GM18507 (cell line): ENCODE results near the gene PNLIPRP1.

Experiments used
- DNase-seq: peaks from one replicate; pipeline ENCODE4 v3.0.0; 2011; ENCODE audit warnings: low read depth; ENCODE audit not compliant: insufficient read length; ENCODE audit errors: extremely low spot score
- FAIRE-seq: peaks from 2 replicates; lab custom pipeline; 2011; peaks lifted over from hg19 to GRCh38; lab: Jason Lieb, UNC

PNLIPRP1 gene

GRCh38 chr10:116590590-116591444, at the start of gene PNLIPRP1:
Gene PNLIPRP1, plus strand, starts transcription at chr10:116590959. Its CDS starts 171 bp downstream, at chr10:116591130.
- DNase-seq (no peak), FAIRE-seq (no peak)

- FAIRE-seq = no peak
- DNase-seq = no peak
Observed at GRCh38 chr10:116542007-116542677, 48.6 kb upstream of the PNLIPRP1 start.

GRCh38 chr10:116545122-116545521, 45.6 kb upstream of the PNLIPRP1 start:
- FAIRE-seq (no peak), DNase-seq (no peak)

GRCh38 chr10:116545756-116546155, 45.0 kb upstream of the PNLIPRP1 start, which contains the start of gene PNLIP:
Gene PNLIP, plus strand, starts transcription at chr10:116545931. Its CDS starts 162 bp downstream, at chr10:116546093.
- DNase-seq = no peak
- no peak for FAIRE-seq

GRCh38 chr10:116548301-116548700, 42.5 kb upstream of the PNLIPRP1 start:
- DNase-seq = no peak
- FAIRE-seq = no peak

GRCh38 chr10:116553378-116553980, 37.3 kb upstream of the PNLIPRP1 start:
- no peak for DNase-seq
- no peak for FAIRE-seq

- FAIRE-seq = no peak
- no peak for DNase-seq
Observed at GRCh38 chr10:116554628-116555027, 36.1 kb upstream of the PNLIPRP1 start.

- no peak for FAIRE-seq
- no peak for DNase-seq
Observed at GRCh38 chr10:116555880-116556279, 34.9 kb upstream of the PNLIPRP1 start.

- FAIRE-seq (no peak), DNase-seq (no peak)
Observed at GRCh38 chr10:116557305-116557880, 33.4 kb upstream of the PNLIPRP1 start.

GRCh38 chr10:116565534-116565933, 25.2 kb upstream of the PNLIPRP1 start:
- DNase-seq (no peak), FAIRE-seq (no peak)

GRCh38 chr10:116566932-116567331, 23.8 kb upstream of the PNLIPRP1 start:
- DNase-seq = no peak
- no peak for FAIRE-seq

GRCh38 chr10:116567335-116567734, 23.4 kb upstream of the PNLIPRP1 start:
- FAIRE-seq (no peak), DNase-seq (no peak)

GRCh38 chr10:116574797-116575196, 16.0 kb upstream of the PNLIPRP1 start:
- no peak for DNase-seq
- FAIRE-seq = no peak

GRCh38 chr10:116587878-116588591, 2.7 kb upstream of the PNLIPRP1 start:
- FAIRE-seq = no peak
- DNase-seq = no peak

GRCh38 chr10:116588995-116589394, 1.8 kb upstream of the PNLIPRP1 start:
- DNase-seq (no peak), FAIRE-seq (no peak)

- DNase-seq (no peak), FAIRE-seq (no peak)
Observed at GRCh38 chr10:116589926-116590325, 833 bp upstream of the PNLIPRP1 start.

- DNase-seq (no peak), FAIRE-seq (no peak)
Observed at GRCh38 chr10:116593139-116593740, 2.5 kb downstream of the PNLIPRP1 start.

- DNase-seq = no peak
- FAIRE-seq = no peak
Observed at GRCh38 chr10:116594525-116595035, 3.8 kb downstream of the PNLIPRP1 start.

- no peak for FAIRE-seq
- DNase-seq = no peak
Observed at GRCh38 chr10:116596062-116596461, 5.3 kb downstream of the PNLIPRP1 start.
